HEK293 (cell line): ENCODE results near the gene PLB1.

ENCODE experiments used
- CTCF ChIA-PET: fragments of 350-600 bp; formaldehyde crosslinking; extraction: SDS; loops from one replicate; lab custom pipeline; 2021; ENCODE audit warnings: antibody characterized with exemption; lab: Yijun Ruan, JAX
- POLR2A ChIA-PET: fragments of 300-600 bp; formaldehyde crosslinking; extraction: SDS; loops from one replicate; lab custom pipeline; 2020; ENCODE audit warnings: antibody characterized with exemption, inconsistent platforms; lab: Yijun Ruan, JAX
- H3K27ac ChIP-seq: fragments of 200-500 bp; sonication (Bioruptor generic); 2 replicates; pipeline ENCODE4 v1.5.1; 2014; ENCODE audit warnings: low read depth, low read length, control low read depth, inconsistent platforms; ENCODE audit errors: extremely low read depth
- H3K36me3 ChIP-seq, 2 experiments: fragments of 200-500 bp in 1 of 2; sonication (Bioruptor generic) in 1 of 2; 1 replicate in 1 of 2; 2 replicates in 1 of 2; pipeline ENCODE4 v1.5.1; 2014 to 2017; ENCODE audit warnings: inconsistent platforms in 2 of 2, low read length in 2 of 2; ENCODE audit not compliant: control insufficient read depth in 2 of 2, insufficient read depth in 1 of 2
- H3K4me1 ChIP-seq: fragments of 200-500 bp; sonication (Bioruptor generic); 2 replicates; pipeline ENCODE4 v1.5.1; 2014; ENCODE audit warnings: mild to moderate bottlenecking, low read length, inconsistent platforms; ENCODE audit not compliant: control insufficient read depth, insufficient read depth
- H3K4me3 ChIP-seq: 2 replicates; pipeline ENCODE4 v1.5.1; 2011; ENCODE audit warnings: low read depth, mild to moderate bottlenecking, control low read depth, low read length, moderate library complexity
- H3K9me3 ChIP-seq: fragments of 200-500 bp; sonication (Bioruptor generic); 2 replicates; pipeline ENCODE4 v1.5.1; 2014; ENCODE audit warnings: low read depth, low read length, inconsistent platforms; ENCODE audit not compliant: control insufficient read depth, insufficient read depth
- BCL11B ChIP-seq: fragments of 450-650 bp; formaldehyde crosslinking; IDR thresholded peaks from 2 replicates; pipeline ENCODE4 v1.5.1; 2016; ENCODE audit warnings: low read depth, missing biosample characterization, missing genetic modification characterization
- CTCF ChIP-seq: fragments of 450-650 bp; formaldehyde crosslinking; IDR thresholded peaks from 2 replicates; pipeline ENCODE4 v1.5.1; 2016; ENCODE audit warnings: missing biosample characterization, missing genetic modification characterization
- HOXD13 ChIP-seq: sonication (generic); formaldehyde crosslinking; IDR thresholded peaks from 2 replicates; pipeline ENCODE4 v1.8.0; 2022; ENCODE audit warnings: missing genetic modification reagents, borderline replicate concordance
- KLF1 ChIP-seq: fragments of 450-650 bp; formaldehyde crosslinking; IDR thresholded peaks from 2 replicates; pipeline ENCODE4 v1.5.1; 2016; ENCODE audit warnings: missing biosample characterization, missing genetic modification characterization
- KLF17 ChIP-seq: fragments of 450-650 bp; formaldehyde crosslinking; IDR thresholded peaks from 2 replicates; pipeline ENCODE4 v1.5.1; 2016; ENCODE audit warnings: missing biosample characterization, missing genetic modification characterization
- OSR2 ChIP-seq: fragments of 450-650 bp; formaldehyde crosslinking; IDR thresholded peaks from 2 replicates; pipeline ENCODE4 v1.5.1; 2016; ENCODE audit warnings: missing biosample characterization, missing genetic modification characterization
- SP7 ChIP-seq: fragments of 450-650 bp; formaldehyde crosslinking; IDR thresholded peaks from 2 replicates; pipeline ENCODE4 v1.5.1; 2016; ENCODE audit warnings: missing biosample characterization, missing genetic modification characterization
- TCF7L2 ChIP-seq: IDR thresholded peaks from 2 replicates; pipeline ENCODE4 v1.6.1; 2011; ENCODE audit warnings: low read depth, mild to moderate bottlenecking, inconsistent platforms, low read length, moderate library complexity, borderline replicate concordance
- WT1 ChIP-seq: fragments of 450-650 bp; formaldehyde crosslinking; IDR thresholded peaks from 2 replicates; pipeline ENCODE4 v1.5.1; 2016; ENCODE audit warnings: missing biosample characterization, missing genetic modification characterization
- YY1 ChIP-seq: fragments of 450-650 bp; formaldehyde crosslinking; IDR thresholded peaks from 2 replicates; pipeline ENCODE4 v1.5.1; 2018; ENCODE audit warnings: missing biosample characterization, missing genetic modification characterization
- ZFP3 ChIP-seq: fragments of 450-650 bp; formaldehyde crosslinking; IDR thresholded peaks from 2 replicates; pipeline ENCODE4 v1.5.1; 2016; ENCODE audit warnings: low read depth, missing biosample characterization, missing genetic modification characterization
- ZFP69B ChIP-seq: fragments of 450-650 bp; formaldehyde crosslinking; IDR thresholded peaks from 2 replicates; pipeline ENCODE4 v1.5.1; 2016; ENCODE audit warnings: missing biosample characterization, missing genetic modification characterization
- ZIC2 ChIP-seq: fragments of 450-650 bp; formaldehyde crosslinking; IDR thresholded peaks from 2 replicates; pipeline ENCODE4 v1.5.1; 2016; ENCODE audit warnings: missing biosample characterization, missing genetic modification characterization
- ZNF112 ChIP-seq: fragments of 450-650 bp; formaldehyde crosslinking; IDR thresholded peaks from 2 replicates; pipeline ENCODE4 v1.5.0; 2017; ENCODE audit warnings: missing biosample characterization, missing genetic modification characterization
- ZNF138 ChIP-seq: fragments of 450-650 bp; formaldehyde crosslinking; IDR thresholded peaks from 2 replicates; pipeline ENCODE4 v1.5.1; 2016; ENCODE audit warnings: missing biosample characterization, missing genetic modification characterization, borderline replicate concordance
- ZNF155 ChIP-seq: fragments of 450-650 bp; formaldehyde crosslinking; IDR thresholded peaks from 2 replicates; pipeline ENCODE4 v1.5.1; 2016; ENCODE audit warnings: missing biosample characterization, missing genetic modification characterization
- ZNF174 ChIP-seq: fragments of 450-650 bp; formaldehyde crosslinking; IDR thresholded peaks from 2 replicates; pipeline ENCODE4 v1.5.0; 2017; ENCODE audit warnings: missing biosample characterization, mild to moderate bottlenecking, missing genetic modification characterization
- ZNF211 ChIP-seq: fragments of 450-650 bp; formaldehyde crosslinking; IDR thresholded peaks from 2 replicates; pipeline ENCODE4 v1.5.1; 2016; ENCODE audit warnings: low read depth, missing biosample characterization, missing genetic modification characterization
- ZNF292 ChIP-seq: fragments of 450-650 bp; formaldehyde crosslinking; IDR thresholded peaks from 2 replicates; pipeline ENCODE4 v1.5.1; 2016; ENCODE audit warnings: low read depth, missing biosample characterization, missing genetic modification characterization, borderline replicate concordance
- ZNF335 ChIP-seq: fragments of 450-650 bp; formaldehyde crosslinking; conservative IDR thresholded peaks from 2 replicates; pipeline ENCODE4 v1.5.1; 2016; ENCODE audit warnings: missing biosample characterization, missing genetic modification characterization
- ZNF341 ChIP-seq: fragments of 450-650 bp; formaldehyde crosslinking; IDR thresholded peaks from 2 replicates; pipeline ENCODE4; 2016; ENCODE audit warnings: low read depth, missing biosample characterization, missing genetic modification characterization
- ZNF366 ChIP-seq: fragments of 450-650 bp; formaldehyde crosslinking; conservative IDR thresholded peaks from 2 replicates; pipeline ENCODE4 v1.5.1; 2016; ENCODE audit warnings: missing biosample characterization, missing genetic modification characterization
- ZNF433 ChIP-seq: fragments of 450-650 bp; formaldehyde crosslinking; IDR thresholded peaks from 2 replicates; pipeline ENCODE4 v1.5.1; 2016; ENCODE audit warnings: missing biosample characterization, missing genetic modification characterization, low read depth
- ZNF521 ChIP-seq: fragments of 450-650 bp; formaldehyde crosslinking; IDR thresholded peaks from 2 replicates; pipeline ENCODE4 v1.5.1; 2017; ENCODE audit warnings: missing biosample characterization, mild to moderate bottlenecking, missing genetic modification characterization
- ZNF529 ChIP-seq: fragments of 450-650 bp; formaldehyde crosslinking; IDR thresholded peaks from 2 replicates; pipeline ENCODE4 v1.5.1; 2017; ENCODE audit warnings: missing genetic modification characterization, missing biosample characterization; ENCODE audit not compliant: insufficient replicate concordance
- ZNF654 ChIP-seq: fragments of 450-650 bp; formaldehyde crosslinking; IDR thresholded peaks from 2 replicates; pipeline ENCODE4 v1.5.1; 2016; ENCODE audit warnings: low read depth, missing biosample characterization, missing genetic modification characterization
- ZNF701 ChIP-seq: fragments of 450-650 bp; formaldehyde crosslinking; IDR thresholded peaks from 2 replicates; pipeline ENCODE4 v1.5.1; 2016; ENCODE audit warnings: missing biosample characterization, missing genetic modification characterization
- ZNF792 ChIP-seq: fragments of 450-650 bp; formaldehyde crosslinking; IDR thresholded peaks from 2 replicates; pipeline ENCODE4 v1.5.1; 2016; ENCODE audit warnings: missing biosample characterization, missing genetic modification characterization
- TF ChIP-seq, protein P1 (sequence below): fragments of 450-650 bp; formaldehyde crosslinking; IDR thresholded peaks from 2 replicates; pipeline ENCODE4 v1.5.1; 2016; ENCODE audit warnings: missing biosample characterization, missing genetic modification characterization
- TF ChIP-seq, protein P2 (sequence below): fragments of 450-650 bp; formaldehyde crosslinking; IDR thresholded peaks from 2 replicates; pipeline ENCODE4 v1.5.1; 2017; ENCODE audit warnings: missing biosample characterization, missing genetic modification characterization
- TF ChIP-seq, protein P3 (sequence below): fragments of 450-650 bp; formaldehyde crosslinking; IDR thresholded peaks from 2 replicates; pipeline ENCODE4 v1.5.1; 2016; ENCODE audit warnings: missing biosample characterization, missing genetic modification characterization

The PLB1 gene

DNA sequence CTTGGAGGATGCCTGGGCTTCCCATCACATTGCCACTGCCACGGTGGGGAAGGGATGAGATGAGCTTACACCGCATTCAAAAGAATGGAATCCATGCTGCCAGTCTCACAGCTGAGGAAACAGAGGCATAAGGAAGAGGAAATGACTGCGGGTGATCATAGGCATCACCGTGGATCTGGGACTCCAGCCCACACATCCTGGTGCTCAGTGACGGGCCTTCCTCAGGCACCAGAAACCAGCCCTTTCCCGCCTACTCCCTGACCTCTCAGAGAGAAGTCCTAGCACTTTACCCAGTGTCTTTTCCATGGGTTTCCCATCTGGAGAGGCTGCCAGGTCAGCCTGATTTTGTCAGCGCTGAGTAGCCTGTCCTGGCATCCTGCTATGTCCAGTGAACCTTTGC lies 5.3 kb upstream of the PLB1 start (continued):
- TF ChIP-seq ZNF529 (tag by site-specific recombination): no peak
- TF ChIP-seq, all 188 proteins: peak for 0

DNA sequence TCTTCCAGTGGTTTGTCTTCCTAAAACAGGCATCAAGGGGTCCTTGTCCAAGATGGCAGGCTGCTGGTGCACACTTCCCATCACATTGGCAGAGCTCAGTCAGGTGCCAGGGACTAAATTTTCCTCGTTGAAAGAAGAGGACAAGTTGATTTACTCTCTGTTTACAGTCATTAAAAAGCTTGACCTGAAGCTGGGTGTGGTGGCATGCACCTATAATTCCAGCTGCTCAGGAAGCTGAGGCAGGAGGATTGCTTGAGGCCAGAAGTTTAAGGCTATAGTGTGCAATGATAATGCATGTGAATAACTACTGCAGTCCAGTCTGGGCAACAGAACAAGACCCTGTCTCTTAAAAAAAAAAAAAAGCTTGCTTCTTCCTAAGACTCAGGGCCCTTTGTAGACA lies 3.6 kb upstream of the PLB1 start:
- H3K9me3 ChIP-seq: no peaks in the 10 kb centered on the region
- H3K27ac ChIP-seq: no peak overlapping the region
- TF ChIP-seq CTCF (tag by site-specific recombination) (no peak), HOXD13 (CRISPR knock-in tag) (no peak), ZFP3 (no peak), ZNF112 (tag by site-specific recombination) (no peak), ZNF341 (no peak), OSR2 (peak; percentile 64; the same call in 1 of the 2 replicates), ZNF138 (no peak), KLF1 (tag by site-specific recombination) (peak; percentile 67), ZIC2 (tag by site-specific recombination) (no peak)
- TF ChIP-seq, protein P1, sequence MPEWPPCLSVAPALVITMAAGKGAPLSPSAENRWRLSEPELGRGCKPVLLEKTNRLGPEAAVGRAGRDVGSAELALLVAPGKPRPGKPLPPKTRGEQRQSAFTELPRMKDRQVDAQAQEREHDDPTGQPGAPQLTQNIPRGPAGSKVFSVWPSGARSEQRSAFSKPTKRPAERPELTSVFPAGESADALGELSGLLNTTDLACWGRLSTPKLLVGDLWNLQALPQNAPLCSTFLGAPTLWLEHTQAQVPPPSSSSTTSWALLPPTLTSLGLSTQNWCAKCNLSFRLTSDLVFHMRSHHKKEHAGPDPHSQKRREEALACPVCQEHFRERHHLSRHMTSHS: no peak
- H3K36me3 ChIP-seq: no peaks in the 10 kb centered on the region
- POLR2A ChIA-PET: no interaction called here
- H3K4me1 ChIP-seq: no peaks in the 10 kb centered on the region
- H3K4me3 ChIP-seq: no peak overlapping the region
- CTCF ChIA-PET: interaction anchor here (0.6 to 1.5 kb wide), 11 partner anchors 10 to 1284 kb away, joined by 3 to 4 read pairs (median 3); no protein-coding TSS in a partner anchor

GRCh38 chr2:28493636-28494035 lies 2.2 kb upstream of the PLB1 start:
- Histone ChIP-seq H3K4me1 (no peaks in the 10 kb centered on the region), H3K9me3 (no peaks in the 10 kb centered on the region)
- CTCF ChIA-PET: interaction anchor here (0.7 to 1.5 kb wide), 3 partner anchors 27 to 650 kb away, joined by 3 to 4 read pairs (median 4); no protein-coding TSS in a partner anchor

GRCh38 chr2:28496781-28497180 lies 921 bp downstream of the PLB1 start:
- CTCF ChIA-PET: interaction anchor here (0.7 kb wide), 1 partner anchor 15 kb away, joined by 3 read pairs; no protein-coding TSS in a partner anchor
- no peaks in the 10 kb centered on the region for H3K4me1 ChIP-seq
- POLR2A ChIA-PET: no interaction called here
- no peak for TF ChIP-seq ZNF701 (tag by site-specific recombination)
- TF ChIP-seq WT1 (tag by site-specific recombination): no peak
- TF ChIP-seq KLF17 (tag by site-specific recombination): no peak
- TF ChIP-seq ZNF433 (tag by site-specific recombination): no peak
- TF ChIP-seq TCF7L2: no peak
- TF ChIP-seq ZFP69B (tag by site-specific recombination): no peak
- no peak for TF ChIP-seq BCL11B
- TF ChIP-seq ZNF654 (tag by site-specific recombination): no peak
- TF ChIP-seq, protein P2, sequence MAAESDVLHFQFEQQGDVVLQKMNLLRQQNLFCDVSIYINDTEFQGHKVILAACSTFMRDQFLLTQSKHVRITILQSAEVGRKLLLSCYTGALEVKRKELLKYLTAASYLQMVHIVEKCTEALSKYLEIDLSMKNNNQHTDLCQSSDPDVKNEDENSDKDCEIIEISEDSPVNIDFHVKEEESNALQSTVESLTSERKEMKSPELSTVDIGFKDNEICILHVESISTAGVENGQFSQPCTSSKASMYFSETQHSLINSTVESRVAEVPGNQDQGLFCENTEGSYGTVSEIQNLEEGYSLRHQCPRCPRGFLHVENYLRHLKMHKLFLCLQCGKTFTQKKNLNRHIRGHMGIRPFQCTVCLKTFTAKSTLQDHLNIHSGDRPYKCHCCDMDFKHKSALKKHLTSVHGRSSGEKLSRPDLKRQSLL (tag by site-specific recombination): no peak
- TF ChIP-seq ZNF792 (tag by site-specific recombination): no peak
- no peak for TF ChIP-seq ZNF211 (tag by site-specific recombination)
- no peak for TF ChIP-seq SP7 (tag by site-specific recombination)
- no peak for TF ChIP-seq ZNF366 (tag by site-specific recombination)
- no peak for TF ChIP-seq ZNF521 (tag by site-specific recombination)
- no peak for TF ChIP-seq ZNF174 (tag by site-specific recombination)

More at GRCh38 chr2:28493636-28494035, 2.2 kb upstream of the PLB1 start:
- TF ChIP-seq ZNF292 (tag by site-specific recombination) (no peak), YY1 (tag by site-specific recombination) (no peak), ZFP69B (tag by site-specific recombination) (no peak), ZNF155 (tag by site-specific recombination) (no peak), ZNF335 (tag by site-specific recombination) (no peak)
- TF ChIP-seq, protein P3, sequence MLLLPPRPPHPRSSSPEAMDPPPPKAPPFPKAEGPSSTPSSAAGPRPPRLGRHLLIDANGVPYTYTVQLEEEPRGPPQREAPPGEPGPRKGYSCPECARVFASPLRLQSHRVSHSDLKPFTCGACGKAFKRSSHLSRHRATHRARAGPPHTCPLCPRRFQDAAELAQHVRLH: no peak
- Histone ChIP-seq H3K27ac (no peak overlapping the region), H3K36me3 (no peaks in the 10 kb centered on the region), H3K4me3 (no peak overlapping the region)
- POLR2A ChIA-PET: no interaction called here

More at GRCh38 chr2:28496781-28497180, 921 bp downstream of the PLB1 start:
- H3K27ac ChIP-seq: no peak overlapping the region
- H3K9me3 ChIP-seq: no peaks in the 10 kb centered on the region
- H3K36me3 ChIP-seq: no peaks in the 10 kb centered on the region
- H3K4me3 ChIP-seq: no peak overlapping the region
